SK-N-SH (cell line): ENCODE measurements around the gene MAP4K1. TPM values are rescaled to one million over a fixed set of nuclear protein-coding genes. Genes with fewer than 3 reads are reported as not detected.

ENCODE experiments used
- CTCF ChIA-PET: fragments of 300-600, 350-600 bp; formaldehyde crosslinking; extraction: SDS; loops from one replicate; lab custom pipeline; 2021; lab: Yijun Ruan, JAX
- POLR2A ChIA-PET: fragments of 350-600 bp; sonication (Branson Sonifier 250); formaldehyde crosslinking; extraction: SDS; loops from one replicate; lab custom pipeline; 2020; ENCODE audit warnings: antibody characterized with exemption, inconsistent platforms; lab: Yijun Ruan, JAX
- DNase-seq: peaks from one replicate; pipeline ENCODE4 v3.0.0; 2012
- H2AFZ ChIP-seq: fragments of 200-600 bp; sonication (generic); 2 replicates; pipeline ENCODE4 v1.8.1; 2016; ENCODE audit warnings: antibody characterized with exemption, mild to moderate bottlenecking, low read depth
- H3F3A ChIP-seq: fragments of 200-600 bp; sonication (generic); replicated peaks from 2 replicates; pipeline ENCODE3; 2016; ENCODE audit warnings: antibody characterized with exemption, mild to moderate bottlenecking; ENCODE audit not compliant: insufficient read depth
- H3K27ac ChIP-seq, 2 experiments: fragments of 200-500 bp in 1 of 2; fragments of 200-600 bp in 1 of 2; sonication (Bioruptor generic) in 1 of 2; sonication (generic), shearing (Covaris generic) in 1 of 2; 2 replicates each; pipeline versions ENCODE4 v1.5.1 to v1.6.1; 2014 to 2016; ENCODE audit warnings: low read depth in 2 of 2, inconsistent platforms in 1 of 2, low read length in 1 of 2, mild to moderate bottlenecking in 1 of 2, mixed read lengths in 1 of 2
- H3K27me3 ChIP-seq: fragments of 200-600 bp; sonication (generic), shearing (Covaris generic); 2 replicates; pipeline ENCODE4 v1.6.1; 2016; ENCODE audit warnings: mixed run types; ENCODE audit not compliant: insufficient read depth
- H3K36me3 ChIP-seq, 2 experiments: fragments of 200-500 bp in 1 of 2; fragments of 200-600 bp in 1 of 2; sonication (Bioruptor generic) in 1 of 2; sonication (generic) in 1 of 2; replicated peaks in 1 of 2; 2 replicates each; pipeline versions ENCODE3 to v1.5.1; 2014 to 2016; ENCODE audit warnings: low read length in 1 of 2, mild to moderate bottlenecking in 1 of 2; ENCODE audit not compliant: insufficient read depth in 2 of 2, control insufficient read depth in 1 of 2
- H3K4me1 ChIP-seq, 2 experiments: fragments of 200-500 bp in 1 of 2; fragments of 200-600 bp in 1 of 2; sonication (Bioruptor generic) in 1 of 2; sonication (generic), shearing (Covaris generic) in 1 of 2; 2 replicates each; pipeline versions ENCODE4 v1.5.1 to v1.6.1; 2014 to 2016; ENCODE audit warnings: low read depth in 1 of 2, low read length in 1 of 2, mixed run types in 1 of 2; ENCODE audit not compliant: insufficient read depth in 2 of 2, control insufficient read depth in 1 of 2
- H3K4me2 ChIP-seq: fragments of 200-600 bp; sonication (generic), shearing (Covaris generic); 2 replicates; pipeline ENCODE4 v1.6.1; 2017; ENCODE audit warnings: mixed run types
- H3K4me3 ChIP-seq, 2 experiments: fragments of 200-500 bp in 1 of 2; fragments of 200-600 bp in 1 of 2; sonication (Bioruptor generic) in 1 of 2; sonication (generic), shearing (Covaris generic) in 1 of 2; 2 replicates each; pipeline versions ENCODE4 v1.5.1 to v1.8.1; 2014 to 2016; ENCODE audit warnings: low read depth in 2 of 2, inconsistent platforms in 1 of 2, low read length in 1 of 2, mild to moderate bottlenecking in 1 of 2, mixed read lengths in 1 of 2, moderate library complexity in 1 of 2
- H3K79me2 ChIP-seq: fragments of 200-600 bp; sonication (generic); 2 replicates; pipeline ENCODE4 v1.8.1; 2017; ENCODE audit warnings: mild to moderate bottlenecking; ENCODE audit not compliant: insufficient read depth
- H3K9ac ChIP-seq: fragments of 200-600 bp; sonication (generic); 2 replicates; pipeline ENCODE4 v1.6.1; 2017; ENCODE audit warnings: mixed run types
- H3K9me2 ChIP-seq: fragments of 200-600 bp; sonication (generic); 2 replicates; pipeline ENCODE4 v1.6.1; 2017; ENCODE audit warnings: mixed run types
- H3K9me3 ChIP-seq: fragments of 200-600 bp; sonication (generic); 2 replicates; pipeline ENCODE4 v1.6.1; 2017; ENCODE audit warnings: mixed run types, mild to moderate bottlenecking, moderate library complexity
- H4K20me1 ChIP-seq: fragments of 200-600 bp; sonication (generic); 2 replicates; pipeline ENCODE4 v1.6.1; 2017; ENCODE audit warnings: mild to moderate bottlenecking, mixed run types; ENCODE audit not compliant: insufficient read depth
- ELF1 ChIP-seq: IDR thresholded peaks from 2 replicates; pipeline ENCODE4 v1.4.0; 2012
- GATA2 ChIP-seq: sonication (generic); formaldehyde crosslinking; IDR thresholded peaks from 2 replicates; pipeline ENCODE4 v1.5.0; 2020; ENCODE audit warnings: mild to moderate bottlenecking, missing genetic modification reagents
- MAX ChIP-seq: IDR thresholded peaks from 2 replicates; pipeline ENCODE4 v1.4.0; 2012; ENCODE audit warnings: low read depth
- MEF2A ChIP-seq: IDR thresholded peaks from 2 replicates; pipeline ENCODE4 v1.4.0; 2012; ENCODE audit warnings: low read depth, borderline replicate concordance
- RAD21 ChIP-seq: IDR thresholded peaks from 2 replicates; pipeline ENCODE4 v1.6.1; 2012; ENCODE audit warnings: mild to moderate bottlenecking, low read length
- REST ChIP-seq: IDR thresholded peaks from 2 replicates; pipeline ENCODE4 v1.6.1; 2012; ENCODE audit warnings: mild to moderate bottlenecking, low read depth, low read length, moderate library complexity
- YY1 ChIP-seq: IDR thresholded peaks from 2 replicates; pipeline ENCODE4 v1.4.0; 2012; ENCODE audit warnings: low read depth, mild to moderate bottlenecking
- WGBS: methylation state at CpG from one replicate; pipeline ENCODE4 v1.1.6; 2017; ENCODE audit warnings: low lambda C conversion rate; 5-methylcytosine and 5-hydroxymethylcytosine counted together
- polyA plus RNA-seq, 3 experiments: library from polyadenylated mRNA; depleted of rRNA; stranded (reverse); fragments of >200 nt; gene quantifications; 2 replicates each; pipeline ENCODE4 v1.2.3, GENCODE V29; 2012
- TF ChIP-seq, protein P1 (sequence below): IDR thresholded peaks from 2 replicates; pipeline ENCODE4 v1.4.0; 2012; ENCODE audit warnings: low read depth, borderline replicate concordance

MAP4K1 gene
- polyA plus RNA-seq, 1 of the 3 experiments (the other 2 are of a cell fraction) = 0.31 TPM

DNA sequence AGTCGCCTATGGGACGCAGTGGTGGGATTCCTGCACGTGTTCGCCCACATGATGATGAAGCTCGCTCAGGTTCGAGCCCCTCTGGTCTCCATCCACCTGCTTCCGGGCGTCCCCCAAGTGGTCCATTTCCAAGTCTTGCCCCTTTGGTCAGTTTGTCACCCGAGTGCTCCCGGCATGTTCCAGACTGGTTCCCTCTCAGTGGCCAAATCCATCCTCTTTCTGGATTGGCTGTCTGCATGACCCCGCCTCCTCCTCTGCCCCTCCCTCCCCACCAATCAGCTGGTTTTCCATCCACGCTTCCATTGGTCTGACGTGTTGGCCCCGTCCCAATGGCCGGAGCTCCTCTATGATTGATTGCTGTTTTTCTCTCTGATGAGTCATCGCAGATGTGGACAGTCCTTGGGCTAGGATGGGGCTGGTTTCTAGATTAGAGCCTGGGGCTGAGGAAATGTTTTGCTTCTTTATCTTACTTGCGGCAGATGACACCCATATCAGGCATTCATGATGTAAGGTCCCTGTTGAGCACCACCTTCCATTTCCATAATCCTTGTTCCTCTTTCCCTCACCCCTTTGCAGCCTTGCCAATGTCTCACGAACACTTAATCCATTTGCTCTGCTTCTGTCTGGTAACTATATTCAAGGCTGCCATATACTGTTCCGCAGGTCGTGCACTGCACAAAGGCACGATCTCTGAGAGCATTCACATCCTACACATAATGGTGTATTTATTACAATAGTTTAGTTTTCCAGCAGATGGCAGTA, 73.8 kb downstream of the MAP4K1 start (continued):
- TF ChIP-seq RAD21 (no peak), ELF1 (no peak), MEF2A (no peak), GATA2 (CRISPR knock-in tag) (no peak)

- Histone ChIP-seq H3K4me3 (peak overlapping the region; percentile 52 to 56), H3K79me2 (no peaks in the 10 kb centered on the region), H3K27me3 (no peaks in the 10 kb centered on the region), H3F3A (peaks cover 10% of the 10 kb centered on the region), H3K9ac (no peak overlapping the region), H3K9me2 (no peaks in the 10 kb centered on the region), H3K9me3 (no peaks in the 10 kb centered on the region), H4K20me1 (no peaks in the 10 kb centered on the region), H3K27ac (peak overlapping the region in 1 of 2 experiments; percentile 36; a peak in 1 of 4 replicates), H3K4me1 (peaks cover 4 to 17% of the 10 kb centered on the region in 2 experiments; a peak in 2 of 4 replicates), H2AFZ (peak overlapping the region; percentile 82), H3K36me3 (no peaks in the 10 kb centered on the region), H3K4me2 (peak overlapping the region; percentile 67)
- CTCF ChIA-PET = interaction anchor here (0.6 to 2.5 kb wide), 13 partner anchors 14 to 641 kb away, joined by 3 to 32 read pairs (median 5); partner anchors contain the start of genes EIF3K and MAP4K1
- POLR2A ChIA-PET = interaction anchor here (0.5 to 1.7 kb wide), 4 partner anchors 75 to 387 kb away, joined by 3 to 8 read pairs (median 5); partner anchors contain the start of genes EIF3K, MRPS12 and SARS2
- no peak for DNase-seq
- WGBS = 66% methylated on average over 9 of the region's 19 CpGs
- TF ChIP-seq, protein P1, sequence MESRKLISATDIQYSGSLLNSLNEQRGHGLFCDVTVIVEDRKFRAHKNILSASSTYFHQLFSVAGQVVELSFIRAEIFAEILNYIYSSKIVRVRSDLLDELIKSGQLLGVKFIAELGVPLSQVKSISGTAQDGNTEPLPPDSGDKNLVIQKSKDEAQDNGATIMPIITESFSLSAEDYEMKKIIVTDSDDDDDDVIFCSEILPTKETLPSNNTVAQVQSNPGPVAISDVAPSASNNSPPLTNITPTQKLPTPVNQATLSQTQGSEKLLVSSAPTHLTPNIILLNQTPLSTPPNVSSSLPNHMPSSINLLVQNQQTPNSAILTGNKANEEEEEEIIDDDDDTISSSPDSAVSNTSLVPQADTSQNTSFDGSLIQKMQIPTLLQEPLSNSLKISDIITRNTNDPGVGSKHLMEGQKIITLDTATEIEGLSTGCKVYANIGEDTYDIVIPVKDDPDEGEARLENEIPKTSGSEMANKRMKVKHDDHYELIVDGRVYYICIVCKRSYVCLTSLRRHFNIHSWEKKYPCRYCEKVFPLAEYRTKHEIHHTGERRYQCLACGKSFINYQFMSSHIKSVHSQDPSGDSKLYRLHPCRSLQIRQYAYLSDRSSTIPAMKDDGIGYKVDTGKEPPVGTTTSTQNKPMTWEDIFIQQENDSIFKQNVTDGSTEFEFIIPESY = no peak
- TF ChIP-seq MAX (no peak), REST (no peak), YY1 (no peak)
Observed at GRCh38 chr19:38543286-38543806, 74.4 kb downstream of the MAP4K1 start.
